K562 (cell line): ENCODE measurements around the gene GPR119. TPM values are rescaled to one million over a fixed set of nuclear protein-coding genes. Genes with fewer than 3 reads are reported as not detected.
"Not testable (repeated sequence)": the region's sequence is repeated elsewhere in the genome, so short reads cannot be mapped to it uniquely, and the experiment has no call there.

Source experiments
- ATAC-seq: fragments of 200-7000 bp; cut with Tn5 transposase; 3 replicates; pipeline ENCODE4 v1.9.1; 2020; ENCODE audit warnings: moderate library complexity
- BruUV-seq: library from RNA; stranded (reverse); fragments of 400-500 nt; replicated peaks from 2 replicates; lab custom pipeline; 2021; lab: Mats Ljungman, UMichigan
- CTCF ChIA-PET: fragments of 300-600 bp; formaldehyde crosslinking; extraction: SDS; loops from one replicate; lab custom pipeline; 2021; ENCODE audit warnings: low intra/inter-chr PET ratio; lab: Yijun Ruan, JAX
- POLR2A ChIA-PET: fragments of 300-600, 350-650 bp; sonication (Branson Sonifier 250); formaldehyde crosslinking; extraction: SDS; loops from one replicate; lab custom pipeline; 2021; ENCODE audit warnings: antibody characterized with exemption, inconsistent platforms; lab: Yijun Ruan, JAX
- DNase-seq, 4 experiments: peaks; one replicate each; pipeline versions ENCODE4 v3.0.0 to v3.0.0-alpha.2; 2011 to 2018; ENCODE audit warnings: low spot score in 3 of 4, mixed read lengths in 3 of 4; ENCODE audit errors: extremely low read depth in 1 of 4
- FAIRE-seq: peaks from 2 replicates; lab custom pipeline; 2011; peaks lifted over from hg19 to GRCh38; lab: Jason Lieb, UNC
- H2AFZ ChIP-seq: 2 replicates; pipeline ENCODE4 v1.6.0; 2011; ENCODE audit warnings: low read depth, low read length, control low read depth, inconsistent platforms
- H3K27ac ChIP-seq: fragments of 200-600 bp; 3 replicates; pipeline ENCODE4 v1.8.0; 2011; ENCODE audit warnings: low read depth, mild to moderate bottlenecking, control low read depth, inconsistent platforms, low read length, moderate library complexity, mixed read lengths; ENCODE audit errors: extremely low read depth
- H3K27me3 ChIP-seq, 2 experiments: fragments of 300-600 bp in 1 of 2; 2 replicates in 1 of 2; 3 replicates in 1 of 2; pipeline versions ENCODE4 v1.6.0 to v1.8.0; 2011; ENCODE audit warnings: inconsistent platforms in 2 of 2, low read length in 2 of 2, mild to moderate bottlenecking in 1 of 2, mixed read lengths in 1 of 2, moderate library complexity in 1 of 2; ENCODE audit not compliant: control insufficient read depth in 2 of 2, insufficient read depth in 2 of 2
- H3K36me3 ChIP-seq: fragments of 300-600 bp; 3 replicates; pipeline ENCODE4 v1.8.0; 2011; ENCODE audit warnings: mild to moderate bottlenecking, low read length, inconsistent platforms; ENCODE audit not compliant: control insufficient read depth, insufficient read depth
- H3K4me1 ChIP-seq, 2 experiments: fragments of 200-600 bp in 1 of 2; replicated peaks in 1 of 2; 2 replicates in 1 of 2; 3 replicates in 1 of 2; pipeline versions ENCODE4 v1.5.1 to v1.8.0; 2011; ENCODE audit warnings: inconsistent platforms in 2 of 2, low read length in 2 of 2, mild to moderate bottlenecking in 1 of 2, mixed read lengths in 1 of 2, moderate library complexity in 1 of 2; ENCODE audit not compliant: control insufficient read depth in 2 of 2, insufficient read depth in 2 of 2
- H3K4me2 ChIP-seq: 2 replicates; pipeline ENCODE4 v1.6.1; 2011; ENCODE audit warnings: low read length, control low read depth, inconsistent platforms, mixed read lengths; ENCODE audit not compliant: insufficient read depth
- H3K4me3 ChIP-seq: fragments of 200-600 bp; sonication (generic), shearing (Covaris generic); 2 replicates; pipeline ENCODE4 v1.5.1; 2016; ENCODE audit warnings: control low read depth, inconsistent platforms
- H3K79me2 ChIP-seq: fragments of 200-600 bp; 3 replicates; pipeline ENCODE4 v1.8.0; 2011; ENCODE audit warnings: low read length, inconsistent platforms; ENCODE audit not compliant: control insufficient read depth, insufficient read depth
- H3K9ac ChIP-seq, 2 experiments: 2 replicates each; pipeline versions ENCODE4 v1.6.0 to v1.6.1; 2011; ENCODE audit warnings: low read depth in 2 of 2, low read length in 2 of 2, control low read depth in 1 of 2, inconsistent platforms in 1 of 2, mild to moderate bottlenecking in 1 of 2, mixed read lengths in 1 of 2; ENCODE audit not compliant: insufficient read depth in 1 of 2
- H3K9me1 ChIP-seq: one replicate; pipeline ENCODE4 v1.6.0; 2011; ENCODE audit warnings: inconsistent platforms, mild to moderate bottlenecking, low read length, moderate library complexity; ENCODE audit not compliant: control insufficient read depth, insufficient read depth
- H3K9me3 ChIP-seq: replicated peaks from 2 replicates; pipeline ENCODE4 v1.5.1; 2011; ENCODE audit warnings: low read depth, low read length, inconsistent platforms; ENCODE audit not compliant: control insufficient read depth, insufficient read depth
- H4K20me1 ChIP-seq: replicated peaks from 2 replicates; pipeline ENCODE4 v1.6.1; 2011; ENCODE audit warnings: low read length, inconsistent platforms, mixed read lengths; ENCODE audit not compliant: control insufficient read depth, insufficient read depth
- DACH1 ChIP-seq: fragments of 450-650 bp; IDR thresholded peaks from 2 replicates; pipeline ENCODE4 v1.6.1; 2018; ENCODE audit not compliant: partially characterized antibody
- ZNF146 ChIP-seq: IDR thresholded peaks from one replicate; pipeline ENCODE4 v1.6.1; 2018; ENCODE audit warnings: missing compliant biosample characterization; ENCODE audit not compliant: unreplicated experiment
- ZNF232 ChIP-seq: sonication (generic); formaldehyde crosslinking; IDR thresholded peaks from 2 replicates; pipeline ENCODE4 v1.8.0; 2022; ENCODE audit warnings: mild to moderate bottlenecking, missing genetic modification reagents
- WGBS: fragments of 100-300 bp; shearing (Covaris generic); methylation state at CpG from one replicate; pipeline ENCODE4 v1.1.6; 2016; ENCODE audit warnings: low coverage, mixed read lengths; ENCODE audit not compliant: insufficient coverage; ENCODE audit errors: missing lambda C conversion rate; 5-methylcytosine and 5-hydroxymethylcytosine counted together
- in situ Hi-C: fragments of 300-500 bp; cut with MboI; formaldehyde crosslinking; loops from 4 replicates; pipeline ENCODE4 v1.15.0; 2018; ENCODE audit warnings: inconsistent platforms, mixed read lengths
- intact Hi-C: fragments of 100-400 bp; cut with micrococcal nuclease; formaldehyde crosslinking; loops from 2 replicates; pipeline ENCODE4 v1.14.2; 2022
- polyA plus RNA-seq, 8 experiments: library from polyadenylated mRNA; depleted of rRNA in 4 of 8; stranded (reverse) in 5 of 8; unstranded in 3 of 8; fragments of >200 nt; fragmentation: Nextera tagmentation in 2 of 8; fragmentation: Illumina TruSeq in 1 of 8; extraction: Ambion mirVana in 2 of 8; extraction: Trizol in 1 of 8; gene quantifications; 2 replicates each; pipeline versions ENCODE4 v1.2.1 to v1.2.3, GENCODE V29; 2011 to 2014; ENCODE audit warnings: inconsistent platforms in 1 of 8, missing spikeins in 1 of 8
- total RNA-seq, 7 experiments: library from RNA; depleted of rRNA in 6 of 7; stranded (reverse); fragments of >200 nt in 6 of 7; fragmentation: Illumina TruSeq in 2 of 7; extraction: Trizol in 2 of 7; gene quantifications; 2 replicates each; pipeline versions ENCODE4 v1.2.1 to v1.2.3, GENCODE V29; 2011 to 2021; ENCODE audit warnings: low replicate concordance in 1 of 7

The GPR119 gene
- total and polyA plus RNA-seq, 9 of the 15 experiments (the other 6 are each of a cell fraction or from before 2014, with no cell fraction given) = not detected

DNA sequence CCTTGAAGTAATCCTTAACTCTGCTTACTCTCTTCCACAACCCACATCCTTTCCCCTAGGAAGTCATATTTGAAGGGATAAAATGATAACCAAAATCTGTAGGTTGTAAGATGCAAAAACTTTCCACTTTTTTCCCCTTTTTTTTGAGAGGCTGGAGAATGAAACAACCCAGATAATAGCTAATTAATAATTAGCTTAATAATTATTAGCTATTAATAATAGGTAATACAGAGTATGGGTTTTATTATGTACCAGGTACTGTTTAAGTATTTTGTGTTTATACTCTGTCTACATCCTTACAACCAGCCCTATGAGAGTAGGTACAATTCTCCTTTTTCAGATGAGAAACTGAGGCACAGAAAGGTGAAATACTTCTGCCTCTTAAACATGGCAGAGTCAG lies 9.4 kb downstream of the GPR119 start:
- TF ChIP-seq DACH1 (peak; percentile 97), ZNF232 (CRISPR knock-in tag) (no peak)
- BruUV-seq = no TSS peak
- in situ Hi-C loops = no loop called here
- Histone ChIP-seq H3K9me1 (no peaks in the 10 kb centered on the region), H2AFZ (no peak overlapping the region), H3K4me3 (no peak overlapping the region), H3K27ac (no peak overlapping the region), H3K9ac (no peak overlapping the region), H3K36me3 (no peaks in the 10 kb centered on the region), H3K4me1 (no peaks in the 10 kb centered on the region), H4K20me1 (no peaks in the 10 kb centered on the region), H3K27me3 (no peaks in the 10 kb centered on the region), H3K9me3 (no peaks in the 10 kb centered on the region), H3K4me2 (no peak overlapping the region), H3K79me2 (no peaks in the 10 kb centered on the region)
- no peak for ATAC-seq
- no peak for FAIRE-seq
- no peak for DNase-seq
- intact Hi-C loops = no loop called here
- CTCF ChIA-PET = no interaction called here
- POLR2A ChIA-PET = interaction anchor here (0.6 kb wide), 1 partner anchor 10 kb away, joined by 3 read pairs; no protein-coding TSS in a partner anchor

DNA sequence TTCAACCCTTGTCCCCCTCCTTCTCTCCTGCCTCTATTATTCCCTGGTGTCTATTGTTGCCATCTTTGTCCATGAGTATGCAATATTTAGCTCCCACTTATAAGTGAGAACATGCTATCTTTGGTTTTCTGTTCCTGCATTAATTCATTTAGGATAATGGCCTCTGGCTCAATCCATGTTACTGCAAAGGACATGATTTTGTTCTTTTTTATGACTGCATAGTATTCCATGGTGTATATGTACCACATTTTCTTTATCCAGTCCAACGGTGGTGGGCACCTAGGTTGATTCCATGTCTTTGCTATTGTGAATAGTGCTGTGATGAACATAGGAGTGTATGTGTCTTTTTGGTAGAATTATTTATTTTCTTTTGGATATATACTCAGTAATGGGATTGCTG lies 33.4 kb downstream of the GPR119 start:
- H3K79me2 ChIP-seq, H3K4me3 ChIP-seq, H3K4me2 ChIP-seq, POLR2A ChIA-PET, H3K27ac ChIP-seq, H3K36me3 ChIP-seq, ATAC-seq, H3K9me3 ChIP-seq, H3K4me1 ChIP-seq, DNase-seq, H3K9me1 ChIP-seq, FAIRE-seq, in situ Hi-C loops, H4K20me1 ChIP-seq, intact Hi-C loops, H2AFZ ChIP-seq, CTCF ChIA-PET, H3K9ac ChIP-seq, BruUV-seq, H3K27me3 ChIP-seq: not testable (repeated sequence)
- peak; percentile 64 for TF ChIP-seq ZNF146 (CRISPR knock-in tag)
- WGBS = 0% methylated on average over 1 of the region's 1 CpG
